LNCAP (cell line): Measurements from ENCODE around the gene CLTRN.

ENCODE experiments used
- CTCF ChIP-seq: fragments of 450-650 bp; IDR thresholded peaks from 2 replicates; pipeline ENCODE4 v1.5.1; 2017; ENCODE audit warnings: mild to moderate bottlenecking

Gene CLTRN

DNA sequence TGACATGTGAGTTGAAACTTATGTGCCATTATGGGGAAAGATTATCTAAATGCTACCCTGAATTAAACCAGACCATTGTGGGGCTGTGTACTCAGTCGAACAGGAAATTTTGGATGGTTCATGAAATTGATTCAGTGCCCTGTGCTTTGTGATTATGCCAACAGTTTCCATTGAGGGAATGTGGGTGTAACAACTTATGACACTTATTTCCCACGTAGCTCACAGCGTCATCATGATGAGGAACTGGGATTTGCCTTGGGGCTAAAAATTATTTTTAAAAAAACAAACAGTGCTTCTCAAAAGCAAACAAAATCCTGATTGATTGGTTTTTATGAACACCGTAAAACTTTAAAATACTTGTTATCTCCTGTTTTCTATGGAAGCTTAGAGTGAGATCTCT, 8.3 kb upstream of the CLTRN start:
- TF ChIP-seq CTCF, result no peak

DNA sequence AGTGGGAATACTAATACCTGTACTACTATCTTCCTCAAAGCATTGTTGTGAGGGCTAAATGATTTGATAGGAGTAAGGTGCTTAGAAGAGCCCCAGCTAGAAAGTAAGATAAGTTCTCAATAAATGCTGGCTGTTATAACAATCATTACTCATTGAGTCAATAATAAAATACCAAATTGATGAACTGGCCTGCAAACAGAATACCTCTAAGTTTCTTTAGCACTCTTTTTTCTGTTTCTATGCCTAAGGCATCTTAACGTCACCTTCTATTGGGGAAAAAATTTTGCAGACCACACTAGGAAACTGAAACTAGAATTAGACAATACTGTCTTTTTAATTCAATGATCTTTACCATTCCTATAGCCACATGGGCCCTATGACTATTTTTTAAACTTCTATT, 1.2 kb downstream of the CLTRN start:
- TF ChIP-seq CTCF, result no peak

DNA sequence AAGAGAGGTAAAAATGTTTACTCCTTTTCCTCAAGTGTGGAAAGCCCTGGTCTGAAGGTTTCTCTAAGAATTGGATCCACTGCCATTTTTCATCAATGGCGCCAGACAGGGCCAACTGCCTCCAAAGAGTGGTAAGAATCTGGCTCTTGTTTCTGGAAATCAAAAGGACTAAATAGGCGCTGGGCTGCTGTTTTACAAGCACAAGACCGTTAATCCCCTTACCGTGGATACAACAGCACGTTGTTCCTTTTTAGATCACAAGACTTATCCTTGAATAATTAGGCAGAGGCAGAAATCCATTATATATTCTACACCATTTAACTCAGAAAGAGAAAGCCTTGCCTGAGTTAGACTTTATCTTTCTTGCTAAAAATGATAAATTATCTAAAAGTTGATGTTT, 10.6 kb downstream of the CLTRN start:
- TF ChIP-seq CTCF, result no peak

- no peak for TF ChIP-seq CTCF
Measured at GRCh38 chrX:15646543-15646942, 18.1 kb downstream of the CLTRN start.

GRCh38 chrX:15646031-15646430, 18.6 kb downstream of the CLTRN start:
- no peak for TF ChIP-seq CTCF

DNA sequence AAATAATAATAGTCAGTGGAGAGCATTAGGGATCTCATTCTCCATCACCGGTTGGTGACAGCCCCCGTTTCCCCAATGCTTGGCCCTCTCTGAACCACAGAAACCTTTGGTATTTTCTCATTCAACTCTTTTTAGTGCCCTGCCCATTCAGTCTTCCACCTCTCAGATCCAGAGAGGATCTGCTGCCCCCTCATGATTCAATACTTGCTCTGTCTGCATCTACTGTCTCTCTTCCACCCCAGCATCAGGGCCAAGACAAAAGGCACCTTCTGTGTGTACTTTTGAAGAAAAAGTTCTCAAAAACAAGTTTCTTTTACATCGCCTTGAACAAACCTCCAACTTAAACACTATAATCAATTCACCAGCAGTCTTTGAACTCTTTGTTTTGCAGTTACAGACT, 19.3 kb downstream of the CLTRN start:
- TF ChIP-seq CTCF, result no peak

- no peak for TF ChIP-seq CTCF
Measured at GRCh38 chrX:15644560-15644872, 20.1 kb downstream of the CLTRN start.

GRCh38 chrX:15643786-15644559, 20.6 kb downstream of the CLTRN start:
- TF ChIP-seq CTCF, result no peak
